ENCODE data around the gene CACUL1.

DNA sequence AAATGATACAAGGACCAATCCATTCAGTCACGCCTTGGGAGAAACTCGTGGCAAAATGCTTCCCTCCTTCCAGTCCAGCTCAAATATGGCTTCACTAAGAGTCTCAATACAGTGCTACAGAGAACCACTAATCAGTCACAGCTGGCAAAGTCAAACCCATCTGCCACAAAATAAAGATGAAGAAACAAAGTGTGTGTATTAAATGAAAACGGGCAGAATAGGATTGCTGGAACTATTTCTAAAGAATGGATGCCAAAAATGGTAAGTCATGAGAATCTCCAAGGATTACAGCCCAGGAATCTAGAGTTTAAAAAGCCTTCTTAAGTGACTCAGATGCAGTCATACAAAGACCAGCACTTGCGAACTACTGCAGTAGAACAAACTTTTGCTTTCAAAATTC lies 61.9 kb downstream of the CACUL1 start:
- no peak for TF ChIP-seq POLR2A (IDR thresholded peaks at IDR 0.05; ENCODE audit: low read depth, low read length)
- no peak for TF ChIP-seq POLR2AphosphoS5 (IDR thresholded peaks at IDR 0.05; ENCODE audit: low read depth, low read length)

Data from GM12892 (cell line).